Testis (tissue), 2 donors: ENCODE measurements around the gene CCSAP.

Experiments used
- POLR2A ChIP-seq: fragments of 450-650 bp; IDR thresholded peaks from one replicate; pipeline ENCODE4 v1.6.1; 2017; ENCODE audit warnings: antibody characterized with exemption, mild to moderate bottlenecking, moderate library complexity
- TF ChIP-seq, protein P1 (sequence below), 3 experiments: fragments of 450-650 bp in 2 of 3; fragments of 200-600 bp in 1 of 3; sonication (generic) in 1 of 3; IDR thresholded peaks; one replicate each; pipeline ENCODE4 v1.5.1; 2016 to 2019; ENCODE audit warnings: antibody characterized with exemption in 3 of 3, mild to moderate bottlenecking in 2 of 3, moderate library complexity in 1 of 3

DNA sequence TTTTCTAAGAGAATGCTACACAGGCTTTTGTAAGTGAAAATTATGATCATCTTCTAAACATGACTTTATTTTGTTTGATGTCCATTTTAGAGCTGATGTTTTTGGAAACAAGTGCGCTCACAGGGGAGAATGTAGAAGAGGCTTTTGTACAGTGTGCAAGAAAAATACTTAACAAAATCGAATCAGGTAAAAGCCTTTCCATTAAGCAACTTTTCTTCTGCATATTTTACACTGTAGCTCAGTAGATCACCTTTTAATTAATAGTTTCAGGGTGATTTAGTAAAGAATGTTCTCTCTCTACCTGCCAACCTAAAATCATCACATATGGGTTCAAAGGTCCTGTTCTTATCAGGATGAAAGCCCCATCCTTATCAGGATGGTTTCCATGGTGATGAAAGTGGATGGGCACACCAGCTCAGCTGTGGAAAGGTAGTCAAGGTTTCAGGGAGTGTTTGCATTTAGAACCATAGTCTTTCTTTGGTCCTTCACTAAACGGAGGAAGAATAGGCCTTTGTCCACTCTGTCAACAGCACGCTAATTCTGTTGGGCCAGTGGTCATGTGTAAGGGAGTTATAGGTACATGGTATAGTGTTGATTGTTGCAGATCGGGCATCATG lies 43.9 kb downstream of the CCSAP start:
- no peak for TF ChIP-seq POLR2A
- TF ChIP-seq, protein P1, sequence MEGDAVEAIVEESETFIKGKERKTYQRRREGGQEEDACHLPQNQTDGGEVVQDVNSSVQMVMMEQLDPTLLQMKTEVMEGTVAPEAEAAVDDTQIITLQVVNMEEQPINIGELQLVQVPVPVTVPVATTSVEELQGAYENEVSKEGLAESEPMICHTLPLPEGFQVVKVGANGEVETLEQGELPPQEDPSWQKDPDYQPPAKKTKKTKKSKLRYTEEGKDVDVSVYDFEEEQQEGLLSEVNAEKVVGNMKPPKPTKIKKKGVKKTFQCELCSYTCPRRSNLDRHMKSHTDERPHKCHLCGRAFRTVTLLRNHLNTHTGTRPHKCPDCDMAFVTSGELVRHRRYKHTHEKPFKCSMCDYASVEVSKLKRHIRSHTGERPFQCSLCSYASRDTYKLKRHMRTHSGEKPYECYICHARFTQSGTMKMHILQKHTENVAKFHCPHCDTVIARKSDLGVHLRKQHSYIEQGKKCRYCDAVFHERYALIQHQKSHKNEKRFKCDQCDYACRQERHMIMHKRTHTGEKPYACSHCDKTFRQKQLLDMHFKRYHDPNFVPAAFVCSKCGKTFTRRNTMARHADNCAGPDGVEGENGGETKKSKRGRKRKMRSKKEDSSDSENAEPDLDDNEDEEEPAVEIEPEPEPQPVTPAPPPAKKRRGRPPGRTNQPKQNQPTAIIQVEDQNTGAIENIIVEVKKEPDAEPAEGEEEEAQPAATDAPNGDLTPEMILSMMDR (IDR thresholded peaks at IDR 0.05): no peak
